Tibial nerve (tissue), 4 donors: Measurements from ENCODE around the gene SEMA4C.

Source experiments
- EP300 ChIP-seq, 2 donors: sonication (generic); formaldehyde crosslinking; IDR thresholded peaks; one replicate each; pipeline ENCODE4 v1.6.1; 2017; ENCODE audit warnings: antibody characterized with exemption in 2 of 2, mild to moderate bottlenecking in 1 of 2
- TF ChIP-seq, protein P1 (sequence below), 5 experiments: fragments of 200-600 bp in 3 of 5; fragments of 450-650 bp in 2 of 5; sonication (generic) in 3 of 5; IDR thresholded peaks; one replicate each; pipeline ENCODE4 v1.5.1; 2016 to 2019; ENCODE audit warnings: antibody characterized with exemption in 5 of 5, mild to moderate bottlenecking in 3 of 5, moderate library complexity in 2 of 5

DNA sequence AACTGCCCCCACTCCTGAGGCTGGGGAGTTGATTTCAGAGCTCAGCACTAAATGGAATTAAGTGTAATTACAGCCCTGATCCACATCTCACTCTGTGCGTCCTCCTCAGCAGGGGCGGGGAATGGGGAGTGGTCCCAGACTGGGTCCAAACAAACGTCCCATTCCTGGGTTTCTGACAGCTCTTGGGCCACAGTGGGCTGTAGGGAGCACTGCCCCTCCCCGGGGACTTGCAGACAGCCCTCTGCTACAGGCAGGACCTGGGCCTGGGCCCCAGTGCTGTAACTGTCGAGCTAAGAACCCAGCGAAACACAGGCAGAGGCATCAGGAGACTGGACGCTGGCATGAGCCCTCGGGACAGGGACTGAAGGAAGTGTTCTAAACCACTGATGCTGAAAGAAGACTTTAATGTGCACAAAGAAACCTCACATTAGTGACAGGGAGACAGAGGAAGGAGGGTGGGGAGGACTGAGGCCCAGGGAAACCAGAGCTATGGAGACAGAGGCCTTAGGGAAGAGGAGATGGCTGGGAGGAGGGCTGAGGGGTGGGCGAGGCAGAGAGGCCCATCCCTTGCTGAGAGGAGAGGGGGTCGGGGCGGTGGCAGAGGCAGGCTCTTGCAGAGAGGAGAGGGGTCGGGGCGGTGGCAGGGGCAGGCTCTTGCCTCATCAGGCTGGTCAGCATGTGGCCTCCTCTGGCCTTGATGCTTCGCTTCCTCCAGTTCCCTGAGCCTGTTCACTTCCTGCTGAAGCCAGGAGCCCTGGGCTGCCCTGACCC is 5.8 kb upstream of the SEMA4C start:
- TF ChIP-seq, protein P1, sequence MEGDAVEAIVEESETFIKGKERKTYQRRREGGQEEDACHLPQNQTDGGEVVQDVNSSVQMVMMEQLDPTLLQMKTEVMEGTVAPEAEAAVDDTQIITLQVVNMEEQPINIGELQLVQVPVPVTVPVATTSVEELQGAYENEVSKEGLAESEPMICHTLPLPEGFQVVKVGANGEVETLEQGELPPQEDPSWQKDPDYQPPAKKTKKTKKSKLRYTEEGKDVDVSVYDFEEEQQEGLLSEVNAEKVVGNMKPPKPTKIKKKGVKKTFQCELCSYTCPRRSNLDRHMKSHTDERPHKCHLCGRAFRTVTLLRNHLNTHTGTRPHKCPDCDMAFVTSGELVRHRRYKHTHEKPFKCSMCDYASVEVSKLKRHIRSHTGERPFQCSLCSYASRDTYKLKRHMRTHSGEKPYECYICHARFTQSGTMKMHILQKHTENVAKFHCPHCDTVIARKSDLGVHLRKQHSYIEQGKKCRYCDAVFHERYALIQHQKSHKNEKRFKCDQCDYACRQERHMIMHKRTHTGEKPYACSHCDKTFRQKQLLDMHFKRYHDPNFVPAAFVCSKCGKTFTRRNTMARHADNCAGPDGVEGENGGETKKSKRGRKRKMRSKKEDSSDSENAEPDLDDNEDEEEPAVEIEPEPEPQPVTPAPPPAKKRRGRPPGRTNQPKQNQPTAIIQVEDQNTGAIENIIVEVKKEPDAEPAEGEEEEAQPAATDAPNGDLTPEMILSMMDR (IDR thresholded peaks at IDR 0.05), result no peak
- no peak for TF ChIP-seq EP300 (IDR thresholded peaks at IDR 0.05)
